Upper lobe of left lung (tissue), 6 donors: ENCODE measurements around the gene POMGNT1. TPM values are rescaled to one million over a fixed set of nuclear protein-coding genes. Genes with fewer than 3 reads are reported as not detected.

Experiments used
- ATAC-seq, 2 donors: fragments of 200-7000 bp; cut with Tn5 transposase; one replicate each; pipeline ENCODE4 v1.9.1; 2022; ENCODE audit warnings: mild to moderate bottlenecking in 2 of 2, moderate library complexity in 2 of 2; ENCODE audit not compliant: low FRiP score in 2 of 2
- DNase-seq, 2 donors: peaks; one replicate each; pipeline ENCODE4 v3.0.0-alpha.2; 2019 to 2020
- H3K27ac ChIP-seq, 4 donors: fragments of 200-600 bp; sonication (generic); one replicate each; pipeline ENCODE4 v1.5.1; 2016 to 2019
- H3K27me3 ChIP-seq, 4 donors: fragments of 200-600 bp; sonication (generic); one replicate each; pipeline ENCODE4 v1.5.1; 2017 to 2019
- H3K36me3 ChIP-seq, 4 donors: fragments of 200-600 bp; sonication (generic); one replicate each; pipeline ENCODE4 v1.5.1; 2016 to 2019
- H3K4me1 ChIP-seq, 4 donors: fragments of 200-600 bp; sonication (generic); one replicate each; pipeline ENCODE4 v1.5.1; 2018 to 2019
- H3K4me3 ChIP-seq, 4 donors: fragments of 200-600 bp; sonication (generic); one replicate each; pipeline ENCODE4 v1.5.1; 2017 to 2019; ENCODE audit warnings: mild to moderate bottlenecking in 2 of 4, moderate library complexity in 1 of 4
- H3K9me3 ChIP-seq, 4 donors: fragments of 200-600 bp; sonication (generic); one replicate each; pipeline ENCODE4 v1.5.1; 2018 to 2019
- CTCF ChIP-seq, 6 experiments: fragments of 450-650 bp in 4 of 6; fragments of 200-600 bp in 2 of 6; sonication (generic) in 2 of 6; IDR thresholded peaks; one replicate each; pipeline ENCODE4 v1.5.1; 2016 to 2019; ENCODE audit warnings: antibody characterized with exemption in 6 of 6
- EP300 ChIP-seq, 4 donors: sonication (generic); formaldehyde crosslinking; IDR thresholded peaks; one replicate each; pipeline ENCODE4 v1.5.1; 2017; ENCODE audit warnings: antibody characterized with exemption in 4 of 4, control low read depth in 2 of 4
- POLR2A ChIP-seq, 4 donors: fragments of 450-650 bp; IDR thresholded peaks; one replicate each; pipeline ENCODE4 v1.5.1; 2016 to 2017; ENCODE audit warnings: antibody characterized with exemption in 4 of 4, mild to moderate bottlenecking in 2 of 4
- POLR2AphosphoS5 ChIP-seq, 2 donors: sonication (generic); formaldehyde crosslinking; IDR thresholded peaks; one replicate each; pipeline ENCODE4 v1.5.1; 2017; ENCODE audit warnings: antibody characterized with exemption in 2 of 2
- WGBS, 2 donors: methylation state at CpG; one replicate each; pipeline ENCODE4 v1.1.5; 2017 to 2018; 5-methylcytosine and 5-hydroxymethylcytosine counted together
- total RNA-seq, 6 donors: library from RNA; depleted of rRNA in 4 of 6; stranded (reverse); fragments of >200 nt in 4 of 6; gene quantifications; one replicate each; pipeline versions ENCODE4 v1.1.0 to v1.2.1, GENCODE V29; 2016 to 2021
- donor health status: DM: no; HTN: no; CAD: no; lungs with moderate emphysema.
- donor health status: DM: no; HTN: yes; CAD: no; lungs with severe emphysema.

The POMGNT1 gene
- total RNA-seq, 6 donors from 2014 or later: 37.7 to 66.7 (median 47.5) TPM

- ATAC-seq (no peak), DNase-seq (no peak)
- Histone ChIP-seq H3K27me3 (no peaks in the 10 kb centered on the region), H3K4me1 (peaks cover 57 to 70% (median 68%) of the 10 kb centered on the region in 4 donors), H3K9me3 (no peaks in the 10 kb centered on the region), H3K4me3 (no peak overlapping the region), H3K36me3 (no peaks in the 10 kb centered on the region), H3K27ac (peak overlapping the region; percentile 46 to 92 (median 88))
- no peak for TF ChIP-seq CTCF (IDR thresholded peaks at IDR 0.05)
- TF ChIP-seq EP300 (IDR thresholded peaks at IDR 0.05): no peak
- no peak for TF ChIP-seq POLR2AphosphoS5 (IDR thresholded peaks at IDR 0.05)
- no peak for TF ChIP-seq POLR2A (IDR thresholded peaks at IDR 0.05)
- 42 to 47% methylated on average over 4 of the region's 4 CpGs for WGBS, 2 donors
Observed at GRCh38 chr1:46173361-46173856, 24.8 kb downstream of the POMGNT1 start.

- peak overlapping the region; percentile 70 to 92 (median 88) for H3K27ac ChIP-seq
- H3K4me1 ChIP-seq: peaks cover 67 to 81% (median 77%) of the 10 kb centered on the region in 4 donors
Observed at GRCh38 chr1:46172321-46172720, 25.9 kb downstream of the POMGNT1 start.

GRCh38 chr1:46171871-46172270, 26.4 kb downstream of the POMGNT1 start:
- peak in 1 of 2 donors; percentile 41 for ATAC-seq
- 44 to 49% methylated on average over 6 of the region's 6 CpGs for WGBS, 2 donors
- H3K4me3 ChIP-seq: no peak overlapping the region
- peak; percentile 49 to 87 for DNase-seq
- TF ChIP-seq EP300 (IDR thresholded peaks at IDR 0.05) (peak in 1 of 4 donors; percentile 72), CTCF (IDR thresholded peaks at IDR 0.05) (no peak), POLR2A (IDR thresholded peaks at IDR 0.05) (no peak), POLR2AphosphoS5 (IDR thresholded peaks at IDR 0.05) (peak; percentile 8 to 27)
- H3K27me3 ChIP-seq: no peaks in the 10 kb centered on the region
- H3K36me3 ChIP-seq: no peaks in the 10 kb centered on the region
- H3K9me3 ChIP-seq: no peaks in the 10 kb centered on the region
- H3K27ac ChIP-seq: peak overlapping the region; percentile 70 to 92 (median 88)
- H3K4me1 ChIP-seq: peaks cover 69 to 86% (median 82%) of the 10 kb centered on the region in 4 donors

More at GRCh38 chr1:46172321-46172720, 25.9 kb downstream of the POMGNT1 start:
- H3K27me3 ChIP-seq: no peaks in the 10 kb centered on the region
- DNase-seq (no peak), ATAC-seq (no peak)
- no peak overlapping the region for H3K4me3 ChIP-seq
- no peaks in the 10 kb centered on the region for H3K9me3 ChIP-seq
- TF ChIP-seq POLR2AphosphoS5 (IDR thresholded peaks at IDR 0.05): no peak
- TF ChIP-seq EP300 (IDR thresholded peaks at IDR 0.05): no peak
- no peak for TF ChIP-seq POLR2A (IDR thresholded peaks at IDR 0.05)
- no peak for TF ChIP-seq CTCF (IDR thresholded peaks at IDR 0.05)
- H3K36me3 ChIP-seq: no peaks in the 10 kb centered on the region
- WGBS, 2 donors: 69 to 73% methylated on average over 4 of the region's 4 CpGs

GRCh38 chr1:46171351-46171750, 26.9 kb downstream of the POMGNT1 start:
- 44 to 62% methylated on average over 8 of the region's 8 CpGs for WGBS, 2 donors
- no peaks in the 10 kb centered on the region for H3K27me3 ChIP-seq
- TF ChIP-seq POLR2AphosphoS5 (IDR thresholded peaks at IDR 0.05): peak; percentile 63 to 74
- no peak for TF ChIP-seq POLR2A (IDR thresholded peaks at IDR 0.05)
- TF ChIP-seq CTCF (IDR thresholded peaks at IDR 0.05): no peak
- peak in 2 of 4 donors; percentile 63 to 65 for TF ChIP-seq EP300 (IDR thresholded peaks at IDR 0.05)
- H3K9me3 ChIP-seq: no peaks in the 10 kb centered on the region
- peak in 1 of 2 donors; percentile 73 for DNase-seq
- peak overlapping the region; percentile 70 to 92 (median 88) for H3K27ac ChIP-seq
- peak in 1 of 2 donors; percentile 34 for ATAC-seq
- H3K36me3 ChIP-seq: no peaks in the 10 kb centered on the region
- H3K4me1 ChIP-seq: peaks cover 71 to 91% (median 87%) of the 10 kb centered on the region in 4 donors
- H3K4me3 ChIP-seq: no peak overlapping the region
